Measurements from ENCODE around the gene MAPK1IP1L.
"Not testable (repeated sequence)": the region's sequence is repeated elsewhere in the genome, so short reads cannot be mapped to it uniquely, and the experiment has no call there.

DNA sequence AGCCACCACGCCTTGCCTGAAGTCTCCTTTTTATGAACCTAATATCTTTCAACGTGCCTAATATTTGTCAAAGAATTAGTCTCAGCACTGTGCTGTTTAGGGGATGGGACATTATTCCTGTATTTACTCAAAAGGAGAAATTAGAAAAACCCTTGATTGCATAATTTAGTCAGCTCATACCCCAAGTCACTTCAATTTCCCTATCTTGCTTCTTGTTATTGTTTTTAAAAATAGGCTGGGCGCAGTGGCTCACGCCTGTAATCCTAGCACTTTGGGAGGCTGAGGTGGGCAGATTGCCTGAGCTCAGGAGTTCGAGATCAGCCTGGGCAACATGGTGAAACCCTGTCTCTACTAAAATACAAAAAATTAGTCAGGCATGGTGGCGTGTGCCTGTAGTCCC lies 28.5 kb downstream of the MAPK1IP1L start:
- not testable (repeated sequence) for TF ChIP-seq NRF1 (IDR thresholded peaks at IDR 0.05; ENCODE audit: low read depth, low read length); JUND (IDR thresholded peaks at IDR 0.05; ENCODE audit: low read length); CBX5 (IDR thresholded peaks at IDR 0.05; ENCODE audit: low read depth, low read length); CTCF (IDR thresholded peaks at IDR 0.05; ENCODE audit: control extremely low read depth in 1 of 3, insufficient read depth in 1 of 3, low read depth in 1 of 3, low read length in 3 of 3)

Data from H1 (cell line).